Activated naive CD4-positive, alpha-beta T cell treated with anti-CD3 and anti-CD28 coated beads for 36 hours (primary cell): Measurements from ENCODE around the gene SLC25A11. TPM values are rescaled to one million over a fixed set of nuclear protein-coding genes. Genes with fewer than 3 reads are reported as not detected.

ENCODE experiments used
- CTCF ChIA-PET: fragments of 350-600 bp; sonication (Branson Sonifier 250); formaldehyde crosslinking; loops from one replicate; lab custom pipeline; 2021; ENCODE audit warnings: antibody characterized with exemption; lab: Charles Lee
- DNase-seq: peaks from one replicate; pipeline ENCODE4 v3.0.0-alpha.2; 2020
- H3K27ac Mint-ChIP-seq: one replicate; pipeline ENCODE4 v1.8.0; 2021; ENCODE audit warnings: mild to moderate bottlenecking, mixed read lengths
- H3K27me3 Mint-ChIP-seq: one replicate; pipeline ENCODE4 v1.8.0; 2021; ENCODE audit warnings: low read depth, mixed read lengths
- H3K36me3 Mint-ChIP-seq: one replicate; pipeline ENCODE4 v1.8.0; 2021; ENCODE audit warnings: low read depth, mixed read lengths
- H3K4me1 Mint-ChIP-seq: one replicate; pipeline ENCODE4 v1.8.0; 2021; ENCODE audit warnings: low read depth, mixed read lengths
- H3K4me3 Mint-ChIP-seq: one replicate; pipeline ENCODE4 v1.8.0; 2021; ENCODE audit warnings: mild to moderate bottlenecking, moderate library complexity, mixed read lengths
- H3K9me3 Mint-ChIP-seq: one replicate; pipeline ENCODE4 v1.8.0; 2021; ENCODE audit warnings: mixed read lengths
- intact Hi-C: fragments of 100-400 bp; cut with micrococcal nuclease; formaldehyde crosslinking; loops from one replicate; pipeline ENCODE4 v1.15.1; 2023
- total RNA-seq, 2 experiments: library from RNA; stranded (reverse); gene quantifications; one replicate each; pipeline ENCODE4 v1.2.3, GENCODE V29; 2021

SLC25A11 gene
- total RNA-seq, 2 experiments from 2014 or later: 63.8 to 65.2 TPM

DNA sequence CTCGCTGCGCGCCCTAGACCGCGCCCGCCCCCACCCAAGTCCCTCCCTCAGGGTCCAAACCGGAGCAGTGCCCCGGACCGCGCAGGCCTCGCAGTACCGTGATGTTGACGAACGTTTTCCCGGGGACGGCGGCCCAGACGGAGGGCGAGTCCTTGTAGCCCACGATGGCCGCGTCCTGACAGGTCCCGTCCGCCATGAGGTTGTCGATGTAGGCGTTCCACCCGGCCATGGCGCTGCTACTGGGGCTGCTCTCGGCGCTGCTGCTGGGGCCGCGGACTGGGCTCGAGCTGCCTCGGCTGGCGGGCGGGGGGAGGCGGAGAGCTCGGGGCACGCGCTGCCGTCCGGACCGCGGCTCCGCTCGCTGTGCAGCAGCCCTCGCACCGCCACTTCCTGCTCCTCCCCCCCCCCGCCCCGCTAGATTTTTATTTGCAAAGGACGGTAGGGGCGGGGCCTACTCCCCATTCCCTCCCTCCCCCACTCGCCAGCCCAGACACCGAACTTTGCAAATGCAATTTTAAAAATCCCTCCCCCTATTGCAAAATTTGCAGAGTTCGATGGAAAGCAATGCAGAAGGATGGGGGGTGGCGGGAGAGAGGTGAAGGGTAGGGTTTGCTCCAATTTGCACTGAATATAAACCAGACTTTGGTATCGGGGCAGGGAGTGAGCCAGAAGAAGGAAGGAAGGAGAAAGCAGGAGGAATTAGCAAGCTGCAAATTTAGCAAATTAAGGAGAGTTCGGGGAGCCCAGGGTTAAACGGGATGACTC, 8.5 kb upstream of the SLC25A11 start, which contains the start of gene PFN1:
Gene PFN1 (minus strand): TSS at position 365 of the 765 bp plus-strand sequence. CDS start 136 bp downstream, at position 229.
- Mint-ChIP-seq H3K9me3 (no peaks in the 10 kb centered on the region), H3K27me3 (no peaks in the 10 kb centered on the region), H3K27ac (peak within 1 kb of the TSS; percentile 99), H3K36me3 (peaks cover 37% of the 10 kb centered on the region), H3K4me1 (peaks cover 41% of the 10 kb centered on the region), H3K4me3 (peak within 1 kb of the TSS; percentile 97)
- intact Hi-C loops: loop anchor here (1.0 to 10.0 kb wide), 9 partner anchors 8 to 984 kb away; partner anchors contain the start of genes ARRB2, ATP2A3, CYB5D2 and INCA1
- DNase-seq: peak; percentile 94
- CTCF ChIA-PET: no interaction called here

DNA sequence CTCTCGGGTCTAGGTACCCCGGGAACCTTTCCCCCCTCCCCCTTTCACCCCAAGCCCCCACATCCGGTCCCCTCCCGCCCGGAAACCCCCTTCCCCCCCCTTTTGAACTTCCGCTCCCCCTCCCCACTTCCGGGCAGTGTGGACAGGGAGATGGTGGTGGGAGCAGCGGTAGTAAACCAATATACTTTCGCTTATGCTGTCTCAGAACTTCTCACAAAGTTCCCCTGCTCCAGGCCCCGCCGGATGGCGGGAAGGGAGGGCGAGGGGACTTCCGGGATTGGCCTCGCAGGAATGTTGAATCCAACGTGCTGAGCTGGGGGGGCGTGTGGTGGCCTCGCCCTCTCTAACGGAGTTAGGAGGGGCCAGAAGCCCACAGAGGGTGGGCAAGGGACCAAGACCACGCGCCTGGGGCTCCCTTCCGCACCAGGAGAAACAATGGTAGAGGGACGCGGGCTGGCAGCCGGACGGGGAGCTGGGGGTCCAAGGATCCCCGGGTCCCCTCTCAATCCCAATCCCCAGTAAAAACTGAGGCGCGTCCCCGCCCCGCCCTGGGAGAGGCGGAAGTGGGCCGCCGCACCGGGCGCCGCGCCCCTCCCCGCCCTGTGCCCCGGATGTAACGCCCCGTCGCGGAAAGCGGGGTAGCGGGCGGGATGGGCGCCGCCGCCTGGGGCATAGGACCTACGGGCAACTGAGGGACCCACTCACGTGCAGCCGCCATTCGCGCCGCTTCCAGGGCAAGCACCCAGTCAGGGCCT, 7.7 kb upstream of the SLC25A11 start:
- CTCF ChIA-PET: no interaction called here
- H3K27ac Mint-ChIP-seq: peak overlapping the region; percentile 99
- peaks cover 49% of the 10 kb centered on the region for H3K4me1 Mint-ChIP-seq
- peak; percentile 84 for DNase-seq
- intact Hi-C loops: loop anchor here (1.0 to 10.0 kb wide), 10 partner anchors 7 to 983 kb away; partner anchors contain the start of genes ARRB2, ATP2A3, CYB5D2 and INCA1
- H3K9me3 Mint-ChIP-seq: no peaks in the 10 kb centered on the region
- no peaks in the 10 kb centered on the region for H3K27me3 Mint-ChIP-seq
- H3K36me3 Mint-ChIP-seq: peaks cover 45% of the 10 kb centered on the region
- peak overlapping the region; percentile 97 for H3K4me3 Mint-ChIP-seq

DNA sequence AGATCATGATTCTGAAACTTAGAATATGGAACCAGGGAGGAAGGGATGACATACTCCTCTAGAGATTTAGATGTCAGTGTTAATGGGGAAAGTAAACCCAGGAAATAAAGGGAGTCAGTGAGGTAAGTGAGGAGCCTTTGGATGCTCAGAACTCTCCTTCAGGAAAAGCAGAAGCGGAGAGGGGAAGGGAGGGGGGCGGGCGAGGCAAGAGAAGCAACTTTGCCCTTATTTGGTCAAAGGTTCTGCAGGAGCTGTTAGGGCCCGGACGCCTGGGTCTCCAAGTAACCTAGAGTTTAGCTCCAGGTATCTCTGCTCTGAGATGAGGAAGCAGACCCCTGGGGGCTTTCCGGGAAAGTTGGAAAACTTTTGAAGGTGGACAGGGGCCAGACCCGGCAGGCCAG, 7.2 kb upstream of the SLC25A11 start:
- no peaks in the 10 kb centered on the region for H3K27me3 Mint-ChIP-seq
- intact Hi-C loops: loop anchor here (2.0 to 10.0 kb wide), 4 partner anchors 338 to 982 kb away; partner anchors contain the start of genes ATP2A3, CYB5D2, RABEP1 and UBE2G1
- peaks cover 50% of the 10 kb centered on the region for H3K36me3 Mint-ChIP-seq
- H3K9me3 Mint-ChIP-seq: no peaks in the 10 kb centered on the region
- H3K4me3 Mint-ChIP-seq: peak overlapping the region; percentile 97
- CTCF ChIA-PET: interaction anchor here (1.0 kb wide), 1 partner anchor 9 kb away, joined by 3 read pairs; no protein-coding TSS in a partner anchor
- H3K27ac Mint-ChIP-seq: peak overlapping the region; percentile 99
- DNase-seq: no peak
- peaks cover 54% of the 10 kb centered on the region for H3K4me1 Mint-ChIP-seq

DNA sequence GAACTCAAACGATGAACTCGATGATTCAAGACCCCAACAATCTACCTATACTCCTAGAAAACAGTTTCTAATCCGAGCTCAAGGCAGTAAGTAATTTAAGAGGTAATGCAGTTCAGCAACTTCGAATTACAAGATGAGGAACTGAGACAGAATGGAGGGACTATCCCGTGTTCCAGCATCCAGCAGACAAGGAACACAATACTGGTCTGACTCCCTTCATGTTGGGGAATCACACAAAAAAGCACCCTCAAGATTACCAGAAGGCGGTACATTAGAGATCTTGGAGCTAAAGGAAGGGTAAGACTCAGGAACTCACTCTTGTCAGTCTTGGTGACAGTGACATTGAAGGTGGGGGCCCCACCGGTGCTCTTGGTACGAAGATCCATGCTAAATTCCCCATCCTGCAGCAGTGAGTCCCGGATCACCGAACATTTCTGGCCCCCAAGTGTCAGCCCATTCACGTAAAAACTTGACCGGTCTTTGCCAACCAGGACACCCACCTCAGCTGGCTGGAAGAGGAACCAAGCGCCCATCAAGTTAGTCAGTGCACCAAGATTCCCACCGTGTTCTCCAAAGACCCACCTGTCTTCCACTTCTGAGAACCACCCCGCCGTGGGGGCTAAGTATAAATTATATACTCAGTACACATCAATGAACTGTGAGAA, 6.6 kb upstream of the SLC25A11 start:
- Mint-ChIP-seq H3K9me3 (no peaks in the 10 kb centered on the region), H3K4me3 (peak overlapping the region; percentile 97), H3K36me3 (peaks cover 55% of the 10 kb centered on the region), H3K27ac (peak overlapping the region; percentile 99), H3K4me1 (peaks cover 59% of the 10 kb centered on the region), H3K27me3 (no peaks in the 10 kb centered on the region)
- intact Hi-C loops: loop anchor here (2.0 to 10.0 kb wide), 4 partner anchors 338 to 982 kb away; partner anchors contain the start of genes ATP2A3, CYB5D2, RABEP1 and UBE2G1
- DNase-seq: no peak
- CTCF ChIA-PET: interaction anchor here (1.0 to 1.3 kb wide), 2 partner anchors 10 to 23 kb away, joined by 3 read pairs; no protein-coding TSS in a partner anchor

DNA sequence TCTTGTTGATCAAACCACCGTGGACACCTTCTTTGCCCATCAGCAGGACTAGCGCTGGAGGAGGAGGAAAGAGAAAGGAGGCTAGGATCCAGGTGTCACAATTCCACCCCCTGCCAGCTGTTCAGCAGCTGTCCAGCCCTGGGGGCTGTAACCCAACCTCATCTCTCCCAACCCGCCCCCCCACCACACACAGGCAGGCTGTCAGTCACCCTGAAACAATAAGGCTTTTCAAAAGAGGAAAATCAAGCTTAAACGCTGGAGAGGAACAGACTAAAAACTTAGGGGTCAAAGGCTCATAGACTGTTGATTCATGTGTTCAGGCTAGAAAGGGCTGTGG, 6.1 kb upstream of the SLC25A11 start:
- Mint-ChIP-seq H3K27me3 (no peaks in the 10 kb centered on the region), H3K4me1 (peaks cover 59% of the 10 kb centered on the region), H3K27ac (peak overlapping the region; percentile 99), H3K4me3 (peak overlapping the region; percentile 97), H3K9me3 (no peaks in the 10 kb centered on the region), H3K36me3 (peaks cover 61% of the 10 kb centered on the region)
- CTCF ChIA-PET: interaction anchor here (1.0 to 1.3 kb wide), 2 partner anchors 10 to 23 kb away, joined by 3 read pairs; no protein-coding TSS in a partner anchor
- no peak for DNase-seq
- intact Hi-C loops: loop anchor here (2.0 to 10.0 kb wide), 4 partner anchors 339 to 981 kb away; partner anchors contain the start of genes ATP2A3, CYB5D2, RABEP1 and UBE2G1

DNA sequence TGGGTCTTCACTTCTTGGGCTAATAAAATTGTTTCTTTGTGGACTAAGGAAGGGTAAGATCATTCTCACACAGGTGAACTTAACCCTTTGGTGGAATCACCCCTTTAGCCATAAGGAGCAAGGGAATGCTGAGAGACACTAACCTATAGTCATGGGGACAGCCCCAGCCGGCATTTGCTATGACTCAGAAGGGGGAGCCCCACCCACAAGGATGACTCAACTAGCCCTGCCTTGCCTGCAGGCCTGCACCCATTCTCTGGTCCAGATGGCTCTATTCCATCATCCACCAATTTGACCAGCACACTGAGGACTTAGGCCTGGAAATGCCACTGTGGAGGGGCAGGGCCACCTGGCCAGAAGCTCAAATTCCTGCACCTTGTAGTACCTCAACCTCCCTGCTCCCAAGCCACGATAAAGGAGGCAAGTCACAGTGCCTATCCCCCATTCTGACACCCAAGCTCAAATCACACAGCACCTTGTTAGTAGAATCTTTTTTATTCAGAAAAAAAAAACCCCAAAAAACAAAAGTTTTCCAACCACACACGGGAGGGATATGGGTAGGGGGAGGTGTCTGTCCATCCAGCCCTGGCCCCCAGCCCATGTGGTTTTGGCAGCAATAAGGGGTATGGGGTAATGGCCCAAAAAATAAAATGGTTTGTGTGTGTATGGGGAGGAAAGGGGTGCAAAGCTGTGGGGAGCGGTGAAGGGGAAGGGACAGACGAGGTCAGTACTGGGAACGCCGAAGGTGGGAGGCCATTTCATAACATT, 5.5 kb upstream of the SLC25A11 start:
- no peaks in the 10 kb centered on the region for H3K27me3 Mint-ChIP-seq
- peaks cover 55% of the 10 kb centered on the region for H3K4me1 Mint-ChIP-seq
- H3K36me3 Mint-ChIP-seq: peaks cover 66% of the 10 kb centered on the region
- intact Hi-C loops: loop anchor here (5.0 to 10.0 kb wide), 3 partner anchors 339 to 981 kb away; partner anchors contain the start of genes ATP2A3, CYB5D2, RABEP1 and ZZEF1
- peak; percentile 95 for DNase-seq
- peak overlapping the region; percentile 99 for H3K27ac Mint-ChIP-seq
- H3K9me3 Mint-ChIP-seq: no peaks in the 10 kb centered on the region
- peak overlapping the region; percentile 97 for H3K4me3 Mint-ChIP-seq
- CTCF ChIA-PET: interaction anchor here (1.3 kb wide), 1 partner anchor 24 kb away, joined by 3 read pairs; no protein-coding TSS in a partner anchor

DNA sequence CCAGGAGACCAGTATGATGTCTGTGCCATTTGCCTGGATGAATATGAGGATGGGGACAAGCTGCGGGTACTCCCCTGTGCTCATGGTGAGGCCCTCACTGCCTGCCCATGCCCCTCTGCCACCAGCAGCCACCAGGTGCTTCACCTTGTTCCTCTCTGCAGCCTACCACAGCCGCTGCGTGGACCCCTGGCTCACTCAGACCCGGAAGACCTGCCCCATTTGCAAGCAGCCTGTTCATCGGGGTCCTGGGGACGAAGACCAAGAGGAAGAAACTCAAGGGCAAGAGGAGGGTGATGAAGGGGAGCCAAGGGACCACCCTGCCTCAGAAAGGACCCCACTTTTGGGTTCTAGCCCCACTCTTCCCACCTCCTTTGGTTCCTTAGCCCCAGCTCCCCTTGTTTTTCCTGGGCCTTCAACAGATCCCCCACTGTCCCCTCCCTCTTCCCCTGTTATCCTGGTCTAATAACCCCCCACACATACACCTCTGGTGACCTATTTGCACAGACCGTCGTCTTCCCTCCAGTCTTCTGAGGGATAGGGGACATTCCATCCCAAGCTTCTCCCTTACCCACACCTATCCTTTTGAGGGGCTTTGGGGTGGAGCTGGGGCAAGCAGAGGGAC, 4.8 kb upstream of the SLC25A11 start:
- H3K4me1 Mint-ChIP-seq: peaks cover 55% of the 10 kb centered on the region
- intact Hi-C loops: loop anchor here (5.0 to 10.0 kb wide), 3 partner anchors 340 to 980 kb away; partner anchors contain the start of genes ATP2A3, CYB5D2, RABEP1 and ZZEF1
- peak overlapping the region; percentile 97 for H3K4me3 Mint-ChIP-seq
- H3K9me3 Mint-ChIP-seq: no peaks in the 10 kb centered on the region
- H3K27me3 Mint-ChIP-seq: no peaks in the 10 kb centered on the region
- peak; percentile 36 for DNase-seq
- CTCF ChIA-PET: no interaction called here
- peak overlapping the region; percentile 99 for H3K27ac Mint-ChIP-seq
- H3K36me3 Mint-ChIP-seq: peaks cover 69% of the 10 kb centered on the region

DNA sequence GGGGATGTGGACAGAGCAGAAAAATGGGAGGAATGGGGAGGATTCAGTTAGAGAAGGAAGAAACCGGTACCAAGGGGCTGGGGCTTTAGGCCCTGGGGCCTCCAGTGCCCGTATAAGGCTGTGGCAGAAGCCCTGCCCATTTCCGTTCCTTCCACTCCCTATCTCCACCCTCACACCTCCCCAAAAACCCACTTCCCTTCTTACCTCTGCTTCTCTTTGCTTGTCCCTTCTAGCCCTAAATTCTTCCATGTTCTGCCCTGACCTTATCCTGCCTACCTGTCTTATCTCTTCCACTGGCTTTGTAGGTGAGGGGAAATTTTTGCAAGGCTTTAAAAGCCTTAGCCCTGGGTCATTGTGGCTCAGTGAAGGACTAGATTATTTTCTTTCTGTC, 4.3 kb upstream of the SLC25A11 start:
- H3K4me3 Mint-ChIP-seq: peak overlapping the region; percentile 97

DNA sequence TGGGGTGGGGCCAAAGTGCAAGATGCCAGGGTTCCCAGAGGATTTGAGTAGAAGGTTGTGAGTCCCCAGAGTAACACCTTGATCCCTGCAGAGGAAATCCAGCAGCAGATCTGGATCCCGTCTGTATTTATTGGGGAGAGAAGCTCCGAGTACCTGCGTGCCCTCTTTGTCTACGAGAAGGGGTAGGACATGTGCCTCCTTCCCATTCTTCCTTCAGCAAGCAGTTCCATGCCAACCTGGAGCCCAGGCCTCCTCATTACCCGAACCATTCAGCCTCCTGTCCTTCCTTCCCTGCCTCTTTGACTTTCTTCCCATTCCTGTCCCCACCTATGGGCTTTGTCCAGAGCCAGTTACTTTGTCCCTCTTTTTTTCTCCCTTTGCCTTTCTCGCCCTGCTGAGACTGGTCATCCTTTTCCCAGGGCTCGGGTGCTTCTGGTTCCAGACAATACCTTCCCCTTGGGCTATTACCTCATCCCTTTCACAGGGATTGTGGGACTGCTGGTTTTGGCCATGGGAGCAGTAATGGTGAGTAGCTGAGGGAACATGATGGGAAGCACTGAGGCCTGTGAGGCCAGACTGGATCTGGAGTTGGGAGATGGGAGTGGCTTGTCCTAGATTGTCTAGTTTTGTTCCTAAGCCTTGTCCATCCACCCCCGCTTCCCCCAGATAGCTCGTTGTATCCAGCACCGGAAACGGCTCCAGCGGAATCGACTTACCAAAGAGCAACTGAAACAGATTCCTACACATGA, 3.1 kb upstream of the SLC25A11 start:
- CTCF ChIA-PET: no interaction called here
- H3K4me3 Mint-ChIP-seq: peak overlapping the region; percentile 40

More for the DNA sequence above, 4.3 kb upstream of the SLC25A11 start:
- no peaks in the 10 kb centered on the region for H3K27me3 Mint-ChIP-seq
- peaks cover 71% of the 10 kb centered on the region for H3K36me3 Mint-ChIP-seq
- peak overlapping the region; percentile 99 for H3K27ac Mint-ChIP-seq
- intact Hi-C loops: loop anchor here (10.0 kb wide), 2 partner anchors 341 to 979 kb away; partner anchors contain the start of genes ATP2A3 and RABEP1
- CTCF ChIA-PET: interaction anchor here (0.6 kb wide), 1 partner anchor 120 kb away, joined by 3 read pairs; no protein-coding TSS in a partner anchor
- DNase-seq: peak; percentile 73
- H3K4me1 Mint-ChIP-seq: peaks cover 55% of the 10 kb centered on the region
- H3K9me3 Mint-ChIP-seq: no peaks in the 10 kb centered on the region

DNA sequence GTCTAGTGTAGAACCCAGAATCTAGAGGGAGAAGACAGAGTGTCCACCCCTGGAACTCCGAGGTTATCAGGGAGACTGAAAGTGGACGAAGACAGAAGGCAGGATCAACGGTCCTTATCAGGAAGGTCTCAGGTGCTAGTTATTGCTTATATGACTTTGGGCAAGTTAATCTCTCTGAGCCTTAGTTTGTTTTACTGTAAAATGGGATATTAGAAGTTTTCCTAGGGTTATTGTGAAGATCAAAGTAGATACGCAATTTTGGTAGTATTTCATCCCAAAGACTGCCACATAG, 1.4 kb upstream of the SLC25A11 start:
- H3K9me3 Mint-ChIP-seq: no peaks in the 10 kb centered on the region

More for the DNA sequence above, 3.1 kb upstream of the SLC25A11 start:
- H3K27me3 Mint-ChIP-seq: no peaks in the 10 kb centered on the region
- intact Hi-C loops: loop anchor here (10.0 kb wide), 2 partner anchors 342 to 978 kb away; partner anchors contain the start of genes ATP2A3 and RABEP1
- H3K27ac Mint-ChIP-seq: peak overlapping the region; percentile 99
- H3K4me1 Mint-ChIP-seq: peaks cover 64% of the 10 kb centered on the region
- no peaks in the 10 kb centered on the region for H3K9me3 Mint-ChIP-seq
- no peak for DNase-seq
- H3K36me3 Mint-ChIP-seq: peaks cover 78% of the 10 kb centered on the region

More for the DNA sequence above, 1.4 kb upstream of the SLC25A11 start:
- H3K36me3 Mint-ChIP-seq: peaks cover 71% of the 10 kb centered on the region
- H3K4me3 Mint-ChIP-seq: peak overlapping the region; percentile 94
- peak overlapping the region; percentile 99 for H3K27ac Mint-ChIP-seq
- peaks cover 64% of the 10 kb centered on the region for H3K4me1 Mint-ChIP-seq
- CTCF ChIA-PET: no interaction called here
- no peak for DNase-seq
- intact Hi-C loops: loop anchor here (2.0 to 10.0 kb wide), 7 partner anchors 32 to 976 kb away; partner anchors contain the start of genes ARRB2, ATP2A3, C17orf107 and MED11
- H3K27me3 Mint-ChIP-seq: no peaks in the 10 kb centered on the region
